GM21786 (cell line): ENCODE results near the gene DLG3.
A peak's percentile ranks its signal among the peaks of the same experiment; 100 is the strongest.
"Not testable (repeated sequence)": the region's sequence is repeated elsewhere in the genome, so short reads cannot be mapped to it uniquely, and the experiment has no call there.

Experiments
- ATAC-seq: cut with Tn5 transposase; IDR thresholded peaks from one replicate; pipeline ENCODE4 v1.9.1; 2021; ENCODE audit not compliant: unreplicated experiment

The DLG3 gene

DNA sequence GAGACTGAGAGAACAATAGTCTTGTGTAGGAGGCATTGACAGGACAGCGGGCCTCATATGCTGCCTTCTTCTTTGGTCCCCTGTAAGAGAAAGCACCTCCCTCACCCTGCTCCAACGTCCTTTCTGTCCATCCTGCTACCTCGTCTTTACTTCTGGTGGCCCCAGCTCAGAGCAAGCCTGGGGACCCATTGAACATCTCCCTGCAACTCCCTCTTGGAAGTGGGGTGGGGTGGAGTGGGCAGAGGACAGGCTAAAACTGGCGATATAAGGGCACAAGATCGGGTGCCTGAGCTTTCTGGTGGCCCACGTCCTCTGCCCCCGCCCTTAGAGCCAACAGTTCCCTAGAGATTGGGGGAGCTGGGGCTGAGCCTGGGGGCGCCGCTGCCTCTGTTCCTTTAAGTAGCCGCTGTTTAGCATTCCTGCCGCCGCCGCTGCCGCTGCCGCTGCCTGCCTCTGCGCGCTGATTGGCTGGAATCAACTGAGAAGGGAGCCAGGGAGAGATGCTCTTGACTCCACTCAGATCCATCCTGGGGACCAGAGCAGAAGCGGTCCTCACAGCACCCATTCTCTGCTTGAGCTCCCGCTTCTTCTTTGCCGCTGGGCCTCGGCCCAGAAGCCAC, at the start of gene DLG3:
Gene DLG3 (plus strand): TSS at position 510 of the 620 bp plus-strand sequence. CDS start 367 bp downstream, outside the sequence.
- no peak for ATAC-seq

DNA sequence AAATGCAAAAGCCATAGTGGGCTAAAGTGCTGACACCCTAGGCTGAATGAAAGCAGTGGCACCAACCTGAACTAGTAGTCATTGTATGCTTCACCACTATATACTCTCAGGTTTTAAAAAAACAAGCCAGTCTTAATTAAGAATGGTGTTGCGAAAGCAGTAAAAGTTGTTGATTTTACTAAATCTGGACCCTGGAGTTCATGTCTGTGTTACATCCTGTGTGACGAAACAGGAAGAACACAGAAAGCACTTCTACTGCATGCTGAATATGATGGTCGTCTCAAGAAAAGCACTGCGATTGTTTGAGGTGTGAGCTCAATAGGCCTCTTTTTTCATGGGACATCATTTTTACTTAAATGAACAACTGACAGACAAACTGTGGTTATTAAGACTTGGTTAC, 45.7 kb upstream of the DLG3 start:
- ATAC-seq, result no peak

DNA sequence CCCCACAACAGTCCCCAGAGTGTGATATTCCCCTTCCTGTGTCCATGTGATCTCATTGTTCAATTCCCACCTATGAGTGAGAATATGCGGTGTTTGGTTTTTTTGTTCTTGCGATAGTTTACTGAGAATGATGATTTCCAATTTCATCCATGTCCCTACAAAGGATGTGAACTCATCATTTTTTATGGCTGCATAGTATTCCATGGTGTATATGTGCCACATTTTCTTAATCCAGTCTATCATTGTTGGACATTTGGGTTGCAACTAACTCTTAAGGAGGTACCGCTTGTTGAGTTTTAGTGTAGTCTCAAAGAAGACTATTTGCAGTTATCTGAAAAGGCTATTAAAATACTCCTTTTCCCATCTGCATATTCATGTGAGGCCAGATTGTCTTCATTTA, 44.5 kb upstream of the DLG3 start:
- ATAC-seq, result not testable (repeated sequence)

- ATAC-seq, result no peak
Measured at GRCh38 chrX:70402721-70403120, 41.9 kb upstream of the DLG3 start.

DNA sequence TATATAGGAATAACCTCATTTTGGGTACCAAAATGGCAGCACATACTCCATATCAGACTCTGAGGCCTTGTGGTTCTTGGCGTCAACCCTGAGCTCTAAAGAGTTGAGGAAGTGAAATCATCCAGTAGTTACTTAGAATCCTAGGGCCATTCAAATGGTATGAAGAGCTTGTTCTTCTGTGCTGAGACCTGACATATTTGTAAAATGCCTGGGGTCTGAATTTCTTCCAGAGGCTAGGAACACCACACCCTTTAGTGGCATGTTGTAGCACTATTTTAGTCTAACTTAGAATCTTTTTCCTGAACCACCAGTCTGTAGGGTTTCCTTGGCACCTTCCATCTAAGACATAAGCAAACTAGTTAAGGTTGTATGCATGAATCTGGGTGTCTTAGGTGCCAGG, 39.6 kb upstream of the DLG3 start:
- ATAC-seq, result no peak

DNA sequence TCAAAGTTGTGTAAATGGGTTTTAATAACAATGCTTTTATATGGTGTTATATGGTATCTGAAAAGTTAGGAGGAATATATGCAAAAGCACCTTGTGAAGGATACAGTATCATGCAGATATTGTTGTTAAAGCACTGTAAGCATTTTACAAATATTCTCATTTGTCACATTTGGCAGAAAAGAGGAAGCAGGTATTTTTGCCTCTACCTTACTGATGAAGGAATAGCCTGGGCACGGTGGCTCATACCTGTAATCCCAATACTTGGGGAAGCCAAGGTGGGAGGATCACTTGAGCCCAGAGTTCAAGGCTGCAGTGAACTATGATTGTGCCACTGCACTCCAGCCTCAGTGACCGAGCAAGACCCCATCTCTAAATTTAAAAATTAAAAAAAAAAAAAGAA, 33.7 kb upstream of the DLG3 start:
- no peak for ATAC-seq

DNA sequence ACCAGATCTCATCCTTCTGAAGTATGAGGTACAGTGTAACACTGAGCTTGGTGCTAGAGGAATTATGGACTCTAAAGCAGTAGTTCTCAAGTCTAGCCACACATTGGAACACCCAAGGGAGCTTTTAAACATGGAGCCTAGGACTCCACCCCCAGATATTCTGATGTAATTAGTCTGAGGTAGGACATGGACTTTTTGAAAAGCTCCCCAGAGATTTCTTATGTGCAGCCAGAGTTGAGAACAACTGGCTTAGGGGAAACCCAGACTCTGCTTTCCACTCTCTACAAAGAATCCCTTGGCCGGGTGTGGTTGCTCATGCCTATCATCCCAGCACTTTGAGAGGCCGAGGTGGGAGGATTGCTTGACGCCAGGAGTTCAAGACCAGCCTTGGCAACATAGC, 33.2 kb upstream of the DLG3 start:
- no peak for ATAC-seq

GRCh38 chrX:70421618-70422017, 23.0 kb upstream of the DLG3 start:
- ATAC-seq, result no peak

DNA sequence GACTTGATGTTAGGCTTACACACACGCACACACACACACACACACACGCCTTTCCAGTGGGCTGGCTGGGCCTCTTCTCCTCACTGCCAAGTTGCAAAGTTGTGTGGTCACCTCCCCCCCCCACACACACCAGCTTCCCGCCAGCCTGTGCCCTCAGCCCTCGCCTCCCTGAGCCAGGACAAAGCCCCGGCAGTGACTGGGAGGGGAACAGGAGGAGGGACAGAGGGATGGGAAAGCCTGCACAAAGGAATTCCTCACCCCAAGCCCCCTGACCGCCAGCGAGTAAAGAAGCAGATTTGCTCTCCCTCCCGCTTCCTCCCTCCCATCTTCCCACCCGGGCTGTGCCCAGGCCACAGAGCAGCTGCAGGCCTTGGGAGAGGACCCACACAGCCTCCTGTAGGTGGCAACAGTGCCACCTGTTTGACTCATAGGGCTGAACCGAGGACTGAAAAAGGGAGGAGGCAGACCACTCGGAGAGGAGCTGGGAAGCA, 21.7 kb upstream of the DLG3 start, which contains the start of gene GDPD2:
Gene GDPD2 (plus strand): TSS at position 464 of the 491 bp plus-strand sequence. CDS start 1,671 bp downstream, outside the sequence.
- ATAC-seq, result no peak

DNA sequence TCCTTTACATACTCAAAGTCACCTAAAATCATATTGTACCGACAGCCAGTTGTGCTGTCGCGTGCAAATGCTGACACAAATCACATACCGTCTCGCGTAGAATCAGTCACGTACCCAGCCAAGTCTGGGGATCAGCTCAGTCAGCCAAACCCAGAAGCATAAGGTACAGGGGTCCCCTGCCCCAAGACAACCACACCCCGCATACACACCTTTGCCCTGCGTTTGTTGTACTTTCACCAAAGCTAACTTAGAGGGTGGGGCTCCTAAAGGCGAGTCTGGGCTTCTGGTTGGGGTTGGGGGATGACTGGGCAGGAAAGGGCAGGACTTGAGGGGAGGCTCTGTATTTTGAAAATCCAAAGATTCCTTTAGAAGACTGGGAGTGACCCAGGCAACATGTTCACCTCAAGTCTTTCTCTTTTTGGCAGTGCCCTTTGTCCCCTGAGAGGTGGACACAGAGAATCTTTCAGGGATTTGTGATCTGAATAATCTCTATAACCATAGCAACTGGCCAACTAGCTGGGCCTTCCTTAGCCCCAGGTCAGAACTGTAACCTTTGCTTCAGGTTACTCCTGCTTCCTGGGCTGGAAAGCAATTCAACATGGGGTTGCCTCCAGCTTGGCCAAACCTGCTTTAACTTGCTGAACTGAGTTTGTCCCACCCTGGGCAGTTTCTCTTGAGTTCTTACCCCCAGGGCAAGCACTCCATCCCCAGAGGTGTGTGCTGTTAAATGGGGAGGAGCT, 20.5 kb upstream of the DLG3 start:
- ATAC-seq, result no peak

- no peak for ATAC-seq
Measured at GRCh38 chrX:70424801-70425200, 19.8 kb upstream of the DLG3 start.

- ATAC-seq, result no peak
Measured at GRCh38 chrX:70426286-70427278, 18.1 kb upstream of the DLG3 start.

GRCh38 chrX:70427365-70427764, 17.3 kb upstream of the DLG3 start:
- no peak for ATAC-seq

GRCh38 chrX:70429759-70430158, 14.9 kb upstream of the DLG3 start:
- ATAC-seq, result no peak

GRCh38 chrX:70432936-70433847, 11.4 kb upstream of the DLG3 start:
- ATAC-seq, result no peak

DNA sequence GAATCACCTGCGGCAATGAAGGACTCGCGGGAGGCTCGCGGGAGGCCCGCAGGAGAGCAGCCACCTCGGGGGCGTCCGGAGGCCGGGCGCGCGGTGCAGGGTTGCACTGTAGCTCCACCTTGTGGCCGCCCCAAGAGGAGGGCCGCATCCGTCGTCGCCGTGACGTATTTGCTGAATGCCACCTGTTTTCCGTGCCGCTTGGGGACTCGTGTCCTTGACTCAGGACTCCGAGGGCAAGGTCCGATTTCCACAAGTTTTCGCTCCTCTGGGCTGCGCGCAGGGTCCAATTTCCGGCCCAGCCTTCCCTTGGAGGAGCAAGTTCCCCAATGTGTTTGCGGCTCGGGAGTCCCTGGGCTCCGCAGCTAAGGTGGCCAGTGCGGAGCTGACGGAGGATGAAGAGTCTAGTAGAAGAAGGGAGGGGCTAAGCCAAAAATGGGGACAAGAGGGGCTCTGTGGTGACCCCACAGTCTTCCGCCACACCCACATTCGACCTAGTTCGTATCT, 10.7 kb upstream of the DLG3 start:
- ATAC-seq, result peak; percentile 56

DNA sequence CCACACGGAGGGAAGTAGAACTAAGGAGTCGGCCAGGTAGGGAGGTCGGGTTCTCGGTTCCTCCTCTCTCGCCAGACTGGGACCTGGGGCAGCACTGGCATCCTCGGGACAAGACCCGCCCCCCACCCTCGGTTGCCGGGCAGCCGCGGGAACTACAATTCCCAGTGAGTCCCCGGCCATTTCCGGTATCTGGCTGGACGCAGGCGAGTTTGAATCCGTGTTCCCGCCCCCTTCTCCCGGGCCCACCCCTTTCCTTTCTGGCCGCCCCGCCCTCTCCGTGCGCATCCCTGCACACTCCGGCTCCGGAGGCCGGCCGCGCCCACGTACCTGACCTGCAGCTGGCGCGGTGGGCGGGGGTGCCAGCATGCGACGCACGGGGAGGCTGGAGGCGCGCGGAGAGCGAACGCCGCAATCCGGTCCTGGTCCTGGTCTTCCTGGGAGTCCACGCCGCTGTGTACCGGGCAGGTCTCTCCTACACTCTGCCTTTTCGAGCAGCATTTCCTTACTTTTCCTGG, 10.2 kb upstream of the DLG3 start:
- peak; percentile 60 for ATAC-seq

GRCh38 chrX:70434914-70435586, 9.6 kb upstream of the DLG3 start:
- ATAC-seq, result no peak

DNA sequence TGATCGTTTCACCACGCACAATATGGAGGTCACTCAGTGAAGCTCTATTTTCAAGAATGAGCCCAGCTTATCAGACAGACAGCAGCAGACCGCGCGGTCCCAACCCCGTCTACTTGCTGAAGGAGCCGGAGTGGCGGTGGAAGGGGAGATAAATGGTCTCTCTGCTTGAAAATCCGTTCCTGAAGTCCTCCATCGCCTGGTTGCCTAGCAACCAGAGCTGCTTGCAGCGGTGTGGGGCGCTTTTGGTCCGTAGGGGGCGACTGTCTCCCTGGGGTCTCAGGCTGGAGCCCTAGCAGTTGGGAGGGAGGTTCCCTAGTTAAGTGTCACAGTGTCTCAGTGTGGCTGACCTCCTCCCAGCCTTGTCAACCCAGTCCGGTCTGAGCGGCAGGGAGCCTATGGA, 8.3 kb upstream of the DLG3 start:
- ATAC-seq, result no peak
